Parathyroid adenoma (tissue), 2 donors: ENCODE data around the gene AFF1.

ENCODE experiments used
- H2AFZ ChIP-seq: fragments of 300-600 bp; sonication (generic); one replicate; pipeline ENCODE4 v1.7.0; 2017; ENCODE audit warnings: antibody characterized with exemption, mild to moderate bottlenecking
- H3K27ac ChIP-seq: fragments of 300-600 bp; sonication (generic); one replicate; pipeline ENCODE4 v1.7.0; 2017
- H3K27me3 ChIP-seq: fragments of 300-600 bp; sonication (generic); one replicate; pipeline ENCODE4 v1.7.0; 2017; ENCODE audit warnings: low read length; ENCODE audit not compliant: control insufficient read depth, insufficient read depth
- H3K36me3 ChIP-seq: fragments of 300-600 bp; sonication (generic); one replicate; pipeline ENCODE4 v1.7.0; 2017; ENCODE audit warnings: low read length; ENCODE audit not compliant: control insufficient read depth, insufficient read depth
- H3K4me1 ChIP-seq: fragments of 300-600 bp; sonication (generic); one replicate; pipeline ENCODE4 v1.7.0; 2017; ENCODE audit warnings: control low read depth
- H3K4me2 ChIP-seq: fragments of 300-600 bp; sonication (generic); one replicate; pipeline ENCODE4 v1.7.0; 2017; ENCODE audit warnings: low read length
- H3K4me3 ChIP-seq: fragments of 300-600 bp; sonication (generic); one replicate; pipeline ENCODE4 v1.7.0; 2017; ENCODE audit warnings: low read depth, low read length
- H3K79me2 ChIP-seq: fragments of 300-600 bp; sonication (generic); one replicate; pipeline ENCODE4 v1.7.0; 2017; ENCODE audit warnings: control low read depth
- H3K9ac ChIP-seq: fragments of 300-600 bp; sonication (generic); one replicate; pipeline ENCODE4 v1.7.0; 2017; ENCODE audit warnings: mild to moderate bottlenecking
- H3K9me3 ChIP-seq: fragments of 300-600 bp; sonication (generic); one replicate; pipeline ENCODE4 v1.7.0; 2017; ENCODE audit warnings: low read length; ENCODE audit not compliant: control insufficient read depth
- TF ChIP-seq, protein P1 (sequence below): fragments of 300-600 bp; sonication (generic); IDR thresholded peaks from one replicate; pipeline ENCODE4 v1.7.0; 2017; ENCODE audit warnings: antibody characterized with exemption, mild to moderate bottlenecking
- donor health status: primary hyperparathyroidism.

AFF1 gene

DNA sequence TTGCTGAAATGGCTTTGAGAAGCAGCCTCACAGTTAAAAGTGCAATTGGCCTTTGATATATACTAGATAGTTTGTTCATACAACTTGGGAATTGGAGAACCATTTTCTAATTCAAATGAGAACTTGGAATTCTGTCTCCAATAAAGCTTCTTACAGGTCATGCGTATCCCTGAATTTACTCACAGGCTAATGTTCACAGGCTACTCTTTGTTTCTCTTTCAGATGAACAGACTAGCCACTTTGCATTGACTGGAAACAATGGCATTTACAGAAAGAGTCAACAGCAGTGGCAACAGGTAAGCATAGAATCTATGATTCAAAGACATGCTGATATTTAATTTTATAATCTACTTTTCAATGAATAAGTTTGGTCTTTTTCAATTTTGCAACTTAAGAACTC is 13.5 kb downstream of the AFF1 start:
- H3K4me1 ChIP-seq: no peaks in the 10 kb centered on the region
- TF ChIP-seq, protein P1, sequence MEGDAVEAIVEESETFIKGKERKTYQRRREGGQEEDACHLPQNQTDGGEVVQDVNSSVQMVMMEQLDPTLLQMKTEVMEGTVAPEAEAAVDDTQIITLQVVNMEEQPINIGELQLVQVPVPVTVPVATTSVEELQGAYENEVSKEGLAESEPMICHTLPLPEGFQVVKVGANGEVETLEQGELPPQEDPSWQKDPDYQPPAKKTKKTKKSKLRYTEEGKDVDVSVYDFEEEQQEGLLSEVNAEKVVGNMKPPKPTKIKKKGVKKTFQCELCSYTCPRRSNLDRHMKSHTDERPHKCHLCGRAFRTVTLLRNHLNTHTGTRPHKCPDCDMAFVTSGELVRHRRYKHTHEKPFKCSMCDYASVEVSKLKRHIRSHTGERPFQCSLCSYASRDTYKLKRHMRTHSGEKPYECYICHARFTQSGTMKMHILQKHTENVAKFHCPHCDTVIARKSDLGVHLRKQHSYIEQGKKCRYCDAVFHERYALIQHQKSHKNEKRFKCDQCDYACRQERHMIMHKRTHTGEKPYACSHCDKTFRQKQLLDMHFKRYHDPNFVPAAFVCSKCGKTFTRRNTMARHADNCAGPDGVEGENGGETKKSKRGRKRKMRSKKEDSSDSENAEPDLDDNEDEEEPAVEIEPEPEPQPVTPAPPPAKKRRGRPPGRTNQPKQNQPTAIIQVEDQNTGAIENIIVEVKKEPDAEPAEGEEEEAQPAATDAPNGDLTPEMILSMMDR: no peak

DNA sequence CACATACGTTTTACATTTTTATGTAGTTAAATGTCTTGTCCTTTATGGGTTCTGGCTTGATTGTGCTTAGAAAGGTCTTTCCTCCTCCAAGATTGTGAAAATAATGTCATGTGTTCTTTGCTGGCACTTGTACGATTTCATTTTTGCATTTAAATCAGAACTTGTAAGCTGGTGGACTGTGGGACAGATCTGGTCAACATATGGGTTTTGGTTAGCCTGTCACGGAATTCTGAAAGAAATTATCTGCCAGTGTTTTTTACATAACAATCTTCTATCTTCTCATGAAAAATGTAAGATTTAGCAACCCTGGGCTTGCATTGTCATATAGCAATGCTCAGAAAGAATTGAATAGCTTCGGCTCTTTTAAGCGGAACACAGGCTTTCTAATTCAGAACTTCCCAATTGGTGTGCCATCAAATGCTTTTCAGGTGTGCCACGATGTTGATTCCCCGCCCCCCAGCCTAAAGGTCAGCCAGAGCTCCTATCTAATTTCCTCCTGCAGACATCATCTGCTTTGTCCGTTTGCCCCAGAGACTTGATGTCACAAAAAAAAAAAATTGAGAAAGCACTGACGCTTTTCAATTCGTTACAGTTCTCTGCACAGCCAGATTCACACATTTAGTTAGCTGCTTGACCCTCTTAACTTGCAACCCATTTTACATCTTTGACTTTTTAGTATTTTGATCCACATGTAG is 16.2 kb downstream of the AFF1 start:
- Histone ChIP-seq H3K9ac (no peak overlapping the region), H3K4me1 (no peaks in the 10 kb centered on the region), H3K27ac (no peak overlapping the region), H3K4me2 (no peak overlapping the region), H3K4me3 (no peak overlapping the region), H3K79me2 (no peaks in the 10 kb centered on the region), H3K36me3 (no peaks in the 10 kb centered on the region), H2AFZ (no peak overlapping the region), H3K27me3 (no peaks in the 10 kb centered on the region), H3K9me3 (no peaks in the 10 kb centered on the region)
- TF ChIP-seq, protein P1: no peak

More for the DNA sequence above, 13.5 kb downstream of the AFF1 start:
- no peak overlapping the region for H3K27ac ChIP-seq
- no peaks in the 10 kb centered on the region for H3K27me3 ChIP-seq
- H3K4me3 ChIP-seq: no peak overlapping the region
- no peaks in the 10 kb centered on the region for H3K79me2 ChIP-seq
- H3K4me2 ChIP-seq: no peak overlapping the region
- H3K9ac ChIP-seq: no peak overlapping the region
- no peaks in the 10 kb centered on the region for H3K9me3 ChIP-seq
- no peaks in the 10 kb centered on the region for H3K36me3 ChIP-seq
- H2AFZ ChIP-seq: no peak overlapping the region

DNA sequence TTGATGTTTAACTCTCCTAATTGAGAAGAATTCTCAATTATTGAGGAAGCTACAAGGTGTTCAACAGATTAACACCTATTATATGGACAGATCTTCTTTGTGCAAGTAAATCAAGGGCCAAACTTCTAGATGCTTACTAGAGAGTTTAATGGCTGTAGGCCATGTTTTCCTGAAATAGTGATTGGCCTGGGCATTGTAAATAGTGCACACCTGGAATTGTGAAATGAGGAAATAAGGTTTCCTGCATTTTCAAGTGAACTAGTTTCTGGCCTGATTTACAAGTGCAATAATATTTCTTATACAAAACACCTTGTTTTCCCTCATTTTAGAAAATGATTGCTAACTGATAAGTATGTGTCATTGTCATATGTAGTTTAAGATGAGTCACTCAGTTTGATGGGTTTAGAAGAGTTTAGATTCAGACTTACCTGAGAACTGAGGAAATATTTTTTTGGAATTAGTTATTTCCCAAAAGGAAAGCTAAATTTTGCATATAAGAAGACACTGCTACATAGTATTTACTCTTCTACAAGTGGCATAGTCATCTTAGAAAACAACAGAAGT is 21.2 kb downstream of the AFF1 start:
- no peaks in the 10 kb centered on the region for H3K36me3 ChIP-seq
- no peak overlapping the region for H3K4me2 ChIP-seq
- H2AFZ ChIP-seq: no peak overlapping the region
- H3K4me1 ChIP-seq: peaks cover 5% of the 10 kb centered on the region
- no peak overlapping the region for H3K27ac ChIP-seq
- H3K4me3 ChIP-seq: no peak overlapping the region
- TF ChIP-seq, protein P1: no peak
- H3K79me2 ChIP-seq: no peaks in the 10 kb centered on the region
- no peaks in the 10 kb centered on the region for H3K9me3 ChIP-seq
- no peak overlapping the region for H3K9ac ChIP-seq
- H3K27me3 ChIP-seq: no peaks in the 10 kb centered on the region

DNA sequence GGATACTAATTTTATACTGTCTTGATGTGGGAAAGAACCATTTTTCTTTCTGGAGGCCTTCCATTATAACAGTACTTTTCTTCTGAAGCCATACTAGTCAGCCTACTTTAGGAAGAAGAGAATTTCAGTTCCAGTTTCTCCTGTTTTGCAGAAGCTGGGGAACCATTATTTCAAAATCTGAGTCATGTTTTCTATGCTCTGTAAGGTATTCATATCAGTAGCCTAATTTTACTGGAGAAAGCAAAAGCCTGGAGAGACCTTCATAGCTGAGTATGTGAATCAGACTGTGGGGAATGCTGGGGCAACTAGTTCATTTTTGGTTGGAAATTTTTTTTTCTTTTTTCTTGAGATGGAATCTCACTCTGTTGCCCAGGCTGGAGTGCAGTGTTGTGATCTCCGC is 22.4 kb downstream of the AFF1 start:
- Histone ChIP-seq H3K4me2 (no peak overlapping the region), H2AFZ (no peak overlapping the region), H3K9ac (no peak overlapping the region), H3K4me3 (no peak overlapping the region), H3K9me3 (no peaks in the 10 kb centered on the region), H3K79me2 (no peaks in the 10 kb centered on the region), H3K36me3 (no peaks in the 10 kb centered on the region), H3K4me1 (peaks cover 5% of the 10 kb centered on the region), H3K27ac (no peak overlapping the region), H3K27me3 (no peaks in the 10 kb centered on the region)
- TF ChIP-seq, protein P1: no peak
